LNCAP (cell line): ENCODE results near the gene CTBP2.

ENCODE experiments used
- TF ChIP-seq, protein P1 (sequence below): fragments of 450-650 bp; IDR thresholded peaks from 2 replicates; pipeline ENCODE4 v1.5.1; 2017; ENCODE audit warnings: mild to moderate bottlenecking

CTBP2 gene

DNA sequence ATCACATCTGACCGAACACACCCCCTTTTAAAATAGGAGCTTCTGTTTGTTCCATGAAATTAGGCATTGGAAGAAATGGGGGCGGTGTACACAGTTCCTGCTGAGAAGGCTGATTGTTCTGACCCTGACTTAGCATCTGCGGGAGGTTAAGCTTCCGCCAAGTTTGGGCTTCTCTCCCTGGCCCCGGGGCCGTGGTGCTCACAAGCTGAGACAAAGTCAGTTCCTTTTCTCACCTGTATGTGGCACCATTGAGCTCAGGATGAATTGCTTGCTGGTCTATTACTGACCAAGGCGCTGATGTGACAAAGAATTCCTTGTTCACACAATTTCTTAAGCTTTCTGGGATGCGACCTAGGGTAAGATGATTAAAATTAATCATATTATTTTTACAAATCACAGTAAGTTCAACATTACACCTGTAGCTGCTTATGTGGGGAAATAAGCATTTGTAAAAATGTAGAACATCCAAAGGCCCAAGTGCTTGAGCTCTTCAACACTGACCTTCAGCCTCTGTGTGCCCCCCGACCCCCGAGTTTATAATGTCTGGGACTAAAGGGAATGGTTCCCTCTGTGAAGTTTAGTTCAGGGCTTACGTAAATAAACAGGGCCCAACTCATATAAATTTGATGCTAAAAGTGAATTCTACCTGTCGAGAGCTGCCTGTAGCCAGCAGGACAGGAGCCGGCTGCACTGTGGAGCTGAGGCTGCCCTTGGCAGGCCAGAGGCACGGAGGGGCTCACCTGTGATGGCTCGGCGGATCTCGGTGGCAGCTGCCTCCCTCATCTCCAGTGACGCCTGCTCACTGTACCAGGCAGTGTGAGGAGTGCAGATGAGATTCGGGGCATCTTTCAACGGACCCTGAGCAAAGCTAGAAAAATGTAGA is 167.7 kb downstream of the CTBP2 start:
- TF ChIP-seq, protein P1, sequence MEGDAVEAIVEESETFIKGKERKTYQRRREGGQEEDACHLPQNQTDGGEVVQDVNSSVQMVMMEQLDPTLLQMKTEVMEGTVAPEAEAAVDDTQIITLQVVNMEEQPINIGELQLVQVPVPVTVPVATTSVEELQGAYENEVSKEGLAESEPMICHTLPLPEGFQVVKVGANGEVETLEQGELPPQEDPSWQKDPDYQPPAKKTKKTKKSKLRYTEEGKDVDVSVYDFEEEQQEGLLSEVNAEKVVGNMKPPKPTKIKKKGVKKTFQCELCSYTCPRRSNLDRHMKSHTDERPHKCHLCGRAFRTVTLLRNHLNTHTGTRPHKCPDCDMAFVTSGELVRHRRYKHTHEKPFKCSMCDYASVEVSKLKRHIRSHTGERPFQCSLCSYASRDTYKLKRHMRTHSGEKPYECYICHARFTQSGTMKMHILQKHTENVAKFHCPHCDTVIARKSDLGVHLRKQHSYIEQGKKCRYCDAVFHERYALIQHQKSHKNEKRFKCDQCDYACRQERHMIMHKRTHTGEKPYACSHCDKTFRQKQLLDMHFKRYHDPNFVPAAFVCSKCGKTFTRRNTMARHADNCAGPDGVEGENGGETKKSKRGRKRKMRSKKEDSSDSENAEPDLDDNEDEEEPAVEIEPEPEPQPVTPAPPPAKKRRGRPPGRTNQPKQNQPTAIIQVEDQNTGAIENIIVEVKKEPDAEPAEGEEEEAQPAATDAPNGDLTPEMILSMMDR, result peak; percentile 83

DNA sequence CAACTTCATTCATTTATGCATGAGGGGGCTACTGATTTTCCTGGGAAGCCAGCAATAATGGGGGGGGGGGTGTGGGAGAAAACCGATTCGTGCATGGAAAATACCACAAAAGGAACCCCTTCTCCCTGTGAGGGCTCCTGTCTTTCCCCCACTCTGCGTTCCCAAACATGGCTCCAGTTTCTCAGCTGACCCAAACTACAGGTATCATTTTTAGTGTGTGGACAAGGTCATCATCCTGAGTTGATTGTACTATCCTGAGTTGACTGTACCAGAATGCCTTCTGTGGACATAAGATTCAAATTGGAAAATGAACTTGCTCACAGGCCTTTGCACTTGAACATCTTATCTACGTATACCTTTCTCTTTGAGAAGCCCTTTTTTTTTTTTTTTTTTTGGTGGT is 168.5 kb downstream of the CTBP2 start:
- TF ChIP-seq, protein P1, result no peak

- TF ChIP-seq, protein P1, result no peak
These were observed 169.4 kb downstream of the CTBP2 start for GRCh38 chr10:124990671-124991625.

DNA sequence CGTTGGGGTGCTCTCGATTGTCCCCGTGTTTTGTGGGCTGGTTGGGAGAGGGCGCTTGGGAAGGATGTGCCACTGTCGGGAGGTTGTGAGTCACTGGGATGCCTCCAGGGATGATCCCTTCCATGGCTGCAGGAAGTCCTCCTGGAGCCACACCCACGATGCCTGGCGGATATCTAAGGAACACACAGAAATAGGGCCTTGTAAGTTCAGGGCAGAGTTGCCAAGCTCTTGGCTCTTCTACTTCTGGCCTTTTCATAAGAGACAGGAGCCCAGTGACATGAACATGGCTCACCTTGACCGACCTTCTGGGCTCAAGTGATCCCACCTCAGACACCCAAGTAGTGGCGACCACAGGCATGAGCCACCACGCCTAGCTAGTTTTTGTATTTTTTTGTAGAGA is 170.8 kb downstream of the CTBP2 start:
- TF ChIP-seq, protein P1, result no peak

DNA sequence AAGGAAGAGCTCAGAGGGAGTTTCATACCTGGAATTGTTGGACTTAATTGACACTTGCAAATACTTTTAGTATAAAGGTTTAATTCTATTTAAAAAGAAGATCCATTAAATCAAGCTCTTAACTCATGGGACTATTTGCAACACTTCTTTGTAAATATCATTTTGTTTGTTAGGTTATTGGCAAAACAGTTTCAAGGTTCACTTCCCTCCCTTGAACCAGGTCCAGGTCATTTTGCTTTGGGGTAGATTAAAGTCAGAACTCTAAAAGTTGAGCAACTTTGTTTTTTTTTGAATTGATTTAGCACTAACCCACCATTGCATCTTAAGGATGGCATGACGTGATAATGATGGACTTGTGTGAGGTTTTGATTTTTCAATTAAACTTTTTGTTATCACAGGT is 172.6 kb downstream of the CTBP2 start:
- TF ChIP-seq, protein P1, result no peak

GRCh38 chr10:124985162-124985561 is 175.2 kb downstream of the CTBP2 start:
- TF ChIP-seq, protein P1, result no peak

GRCh38 chr10:124984376-124984775 is 176.0 kb downstream of the CTBP2 start:
- TF ChIP-seq, protein P1, result no peak
